GM21825 (cell line): ENCODE measurements around the gene TMPRSS2.

Experiments
- ATAC-seq: cut with Tn5 transposase; IDR thresholded peaks from one replicate; pipeline ENCODE4 v1.9.1; 2021; ENCODE audit warnings: mild to moderate bottlenecking, moderate library complexity; ENCODE audit not compliant: unreplicated experiment

The TMPRSS2 gene

DNA sequence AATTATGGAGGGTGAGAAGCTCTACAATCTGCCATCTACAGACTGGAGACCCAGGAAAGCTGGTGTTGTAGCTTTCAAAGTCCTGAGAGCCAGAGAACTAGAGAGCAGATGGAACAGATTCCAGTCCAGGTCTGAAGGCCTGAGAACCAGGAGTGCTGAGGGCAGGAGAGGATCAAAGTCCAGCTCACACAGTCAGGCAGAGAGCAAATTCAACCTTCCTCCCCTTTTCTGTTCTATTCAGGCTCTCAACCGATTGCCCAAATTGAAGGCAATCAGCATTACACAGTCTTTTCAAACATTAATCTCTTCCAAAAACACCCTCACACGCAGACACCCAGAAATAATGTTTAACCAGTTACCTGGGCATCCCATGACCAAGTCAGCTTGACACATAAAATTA lies 2.5 kb upstream of the TMPRSS2 start:
- ATAC-seq = no peak

- no peak for ATAC-seq
Observed at GRCh38 chr21:41509733-41510132, 1.8 kb upstream of the TMPRSS2 start.

- ATAC-seq = no peak
Observed at GRCh38 chr21:41509145-41509496, 1.2 kb upstream of the TMPRSS2 start.

DNA sequence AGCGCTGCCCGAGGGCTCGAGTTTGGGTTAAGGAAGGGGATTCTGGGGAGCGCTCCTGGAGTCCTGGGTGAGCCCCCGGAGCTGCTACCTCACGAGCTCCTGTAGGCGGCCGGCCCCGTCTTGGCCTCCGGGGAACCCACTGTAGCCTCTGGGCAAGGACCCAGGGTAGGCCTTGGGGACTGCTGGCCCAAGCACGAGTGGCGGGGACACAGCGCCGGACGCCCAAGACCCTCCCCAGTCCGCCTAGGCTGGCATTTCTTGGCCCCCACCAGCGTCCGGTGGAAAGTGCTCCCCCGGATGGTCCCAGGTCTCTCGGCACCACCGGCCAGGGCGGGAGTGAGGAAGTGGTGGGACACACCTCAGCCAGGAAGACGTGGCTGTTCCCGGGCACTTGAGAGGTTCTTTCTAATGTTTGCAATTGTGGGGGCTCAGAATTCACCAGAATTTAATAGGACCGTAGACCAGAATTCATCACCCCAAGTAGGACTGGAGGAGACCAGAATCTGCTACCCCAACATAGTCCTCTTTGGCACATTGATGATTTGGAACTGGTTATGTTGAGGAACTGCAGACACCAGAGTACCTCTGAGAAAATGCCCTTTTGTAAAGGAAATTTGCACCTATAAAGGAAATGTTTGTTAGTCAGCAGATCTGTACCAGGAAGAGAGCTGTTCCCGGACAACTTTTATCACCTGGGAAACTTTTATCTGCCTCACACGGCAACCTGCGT lies 622 bp upstream of the TMPRSS2 start:
- no peak for ATAC-seq

- ATAC-seq = no peak
Observed at GRCh38 chr21:41506611-41507520, 1.1 kb downstream of the TMPRSS2 start.

GRCh38 chr21:41506005-41506594 lies 1.9 kb downstream of the TMPRSS2 start:
- ATAC-seq = no peak

DNA sequence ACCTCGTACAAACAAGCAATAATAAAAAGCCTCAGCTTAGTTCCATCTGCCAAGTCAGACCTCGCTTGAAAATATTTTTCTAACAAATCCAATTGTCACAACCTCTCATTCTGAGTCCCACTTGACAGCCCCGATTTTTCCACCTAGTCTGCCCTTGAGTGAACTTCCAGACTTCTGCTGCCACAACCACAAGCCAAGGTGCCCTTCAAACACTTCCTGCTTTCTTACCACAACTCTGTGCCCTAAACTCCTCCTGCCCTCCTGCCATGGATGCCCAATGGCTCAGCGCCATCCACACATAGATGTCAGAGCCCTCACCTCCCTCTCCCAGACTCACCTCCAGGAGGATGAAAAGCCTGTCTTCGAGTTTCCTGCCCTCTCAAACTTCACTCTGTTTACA lies 3.9 kb downstream of the TMPRSS2 start:
- no peak for ATAC-seq

GRCh38 chr21:41503331-41503730 lies 4.6 kb downstream of the TMPRSS2 start:
- no peak for ATAC-seq

DNA sequence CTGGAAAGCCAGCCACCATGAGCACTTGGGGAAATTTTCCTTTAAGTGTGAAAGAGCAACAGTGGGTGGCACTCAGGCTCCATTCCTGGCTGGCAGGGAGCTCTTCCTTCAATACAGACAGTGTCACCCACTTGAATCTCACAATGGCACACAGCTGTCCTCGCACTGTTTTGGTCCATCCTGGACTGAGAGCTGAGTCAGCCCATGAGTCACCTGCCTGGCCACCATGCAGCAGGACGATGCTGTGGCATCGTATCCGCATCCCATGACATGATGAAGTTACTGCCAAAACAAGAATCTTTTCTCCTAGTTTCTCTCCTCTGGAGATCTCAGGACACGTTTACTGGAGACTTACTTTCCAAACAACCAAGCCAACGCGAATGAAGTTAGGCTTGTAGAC lies 6.0 kb downstream of the TMPRSS2 start:
- ATAC-seq = no peak

- ATAC-seq = no peak
Observed at GRCh38 chr21:41500931-41501381, 7.0 kb downstream of the TMPRSS2 start.

GRCh38 chr21:41500363-41500762 lies 7.6 kb downstream of the TMPRSS2 start:
- ATAC-seq = no peak

DNA sequence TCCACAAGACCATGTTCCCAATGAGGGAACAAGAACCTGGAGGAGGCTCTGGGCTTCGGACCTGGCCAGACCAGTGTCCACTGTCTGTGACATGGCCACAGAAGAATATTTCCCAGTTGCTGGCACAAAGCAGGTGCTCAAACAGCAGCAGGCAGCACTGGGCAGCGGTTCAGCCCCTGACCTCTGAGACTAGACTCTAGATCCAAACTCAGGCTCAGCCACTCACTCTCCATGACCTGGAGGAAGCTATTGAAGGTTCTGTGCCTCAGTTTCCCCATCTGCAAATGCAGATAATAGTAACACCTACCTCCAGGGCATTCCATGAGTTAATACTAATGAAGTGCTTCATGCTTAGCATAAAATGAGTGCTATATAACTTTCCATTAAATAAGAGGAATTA lies 8.0 kb downstream of the TMPRSS2 start:
- no peak for ATAC-seq

DNA sequence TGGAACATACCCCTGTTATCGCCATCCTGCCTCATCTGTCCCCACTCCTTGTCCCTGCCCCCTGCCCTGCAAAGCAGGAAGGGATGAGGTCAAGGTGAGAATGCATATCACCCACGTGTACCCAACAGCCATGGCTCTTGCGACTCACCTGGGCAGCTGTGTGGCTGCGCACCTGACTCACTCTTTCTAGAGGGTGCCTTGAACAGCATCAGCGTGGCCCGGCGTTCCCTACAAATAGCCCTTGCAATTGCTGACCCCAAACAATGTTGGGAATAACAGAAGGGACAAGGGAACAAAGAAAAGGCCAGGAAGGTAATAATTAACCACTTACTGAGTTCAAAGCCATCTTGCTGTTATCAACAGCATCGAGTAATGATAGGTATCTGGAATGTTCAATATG lies 10.2 kb downstream of the TMPRSS2 start:
- no peak for ATAC-seq

GRCh38 chr21:41497008-41497407 lies 10.9 kb downstream of the TMPRSS2 start:
- ATAC-seq = no peak

GRCh38 chr21:41494242-41494641 lies 13.7 kb downstream of the TMPRSS2 start:
- no peak for ATAC-seq

- ATAC-seq = no peak
Observed at GRCh38 chr21:41491412-41491811, 16.5 kb downstream of the TMPRSS2 start.

- no peak for ATAC-seq
Observed at GRCh38 chr21:41490330-41490729, 17.6 kb downstream of the TMPRSS2 start.

GRCh38 chr21:41489329-41489728 lies 18.6 kb downstream of the TMPRSS2 start:
- ATAC-seq = no peak

DNA sequence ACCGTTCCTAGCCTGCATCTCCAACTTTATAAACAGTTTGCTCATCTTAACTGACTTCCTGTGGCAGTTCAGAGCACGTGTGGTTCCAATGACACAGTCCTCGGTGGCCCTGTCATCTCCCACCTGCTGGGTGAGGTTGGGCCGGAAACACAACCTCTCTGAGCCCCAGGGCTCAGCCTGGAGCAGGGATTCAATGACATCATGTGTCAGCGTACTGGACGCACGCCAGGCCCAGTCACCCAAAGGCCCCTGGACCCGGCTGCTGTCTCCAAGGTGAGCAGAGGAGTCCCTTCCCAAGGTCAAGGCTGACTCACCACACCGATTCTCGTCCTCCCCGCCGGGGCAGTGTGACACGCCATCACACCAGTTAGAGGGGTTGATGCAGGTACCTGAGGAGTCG lies 19.9 kb downstream of the TMPRSS2 start:
- ATAC-seq = no peak

GRCh38 chr21:41487082-41487481 lies 20.9 kb downstream of the TMPRSS2 start:
- ATAC-seq = no peak

- ATAC-seq = no peak
Observed at GRCh38 chr21:41483973-41484372, 24.0 kb downstream of the TMPRSS2 start.

- no peak for ATAC-seq
Observed at GRCh38 chr21:41483415-41483814, 24.5 kb downstream of the TMPRSS2 start.
